ENCODE results near the gene ATP7B.

DNA sequence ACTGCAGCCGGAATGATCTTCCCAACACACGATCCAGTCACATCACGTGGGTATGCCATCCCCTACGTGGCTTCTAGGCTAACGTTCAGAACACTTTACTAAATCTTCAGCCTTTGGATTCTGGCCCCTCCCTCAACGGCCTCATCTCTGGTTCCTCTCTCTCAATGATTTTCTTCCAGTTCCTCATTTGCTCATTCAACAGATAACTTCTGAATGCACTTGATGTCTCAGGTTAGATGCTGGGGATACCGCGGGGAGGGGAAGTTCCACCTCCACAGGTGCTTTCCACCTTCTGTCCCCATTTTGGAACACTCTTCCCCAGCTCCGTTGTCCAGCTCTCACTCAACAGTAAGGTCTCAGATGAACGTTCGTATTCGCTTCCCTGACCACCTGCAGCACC lies 66.1 kb downstream of the ATP7B start:
- TF ChIP-seq POLR2A (IDR thresholded peaks at IDR 0.05) = no peak
- TF ChIP-seq, protein P1, sequence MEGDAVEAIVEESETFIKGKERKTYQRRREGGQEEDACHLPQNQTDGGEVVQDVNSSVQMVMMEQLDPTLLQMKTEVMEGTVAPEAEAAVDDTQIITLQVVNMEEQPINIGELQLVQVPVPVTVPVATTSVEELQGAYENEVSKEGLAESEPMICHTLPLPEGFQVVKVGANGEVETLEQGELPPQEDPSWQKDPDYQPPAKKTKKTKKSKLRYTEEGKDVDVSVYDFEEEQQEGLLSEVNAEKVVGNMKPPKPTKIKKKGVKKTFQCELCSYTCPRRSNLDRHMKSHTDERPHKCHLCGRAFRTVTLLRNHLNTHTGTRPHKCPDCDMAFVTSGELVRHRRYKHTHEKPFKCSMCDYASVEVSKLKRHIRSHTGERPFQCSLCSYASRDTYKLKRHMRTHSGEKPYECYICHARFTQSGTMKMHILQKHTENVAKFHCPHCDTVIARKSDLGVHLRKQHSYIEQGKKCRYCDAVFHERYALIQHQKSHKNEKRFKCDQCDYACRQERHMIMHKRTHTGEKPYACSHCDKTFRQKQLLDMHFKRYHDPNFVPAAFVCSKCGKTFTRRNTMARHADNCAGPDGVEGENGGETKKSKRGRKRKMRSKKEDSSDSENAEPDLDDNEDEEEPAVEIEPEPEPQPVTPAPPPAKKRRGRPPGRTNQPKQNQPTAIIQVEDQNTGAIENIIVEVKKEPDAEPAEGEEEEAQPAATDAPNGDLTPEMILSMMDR (IDR thresholded peaks at IDR 0.05) = no peak
- no peak for TF ChIP-seq POLR2AphosphoS5 (IDR thresholded peaks at IDR 0.05)
- no peak for TF ChIP-seq EP300 (IDR thresholded peaks at IDR 0.05)

Data from gastroesophageal sphincter (tissue), 3 donors.